ENCODE measurements around the gene CDPF1. TPM values are rescaled to one million over a fixed set of nuclear protein-coding genes. Genes with fewer than 3 reads are reported as not detected.

CDPF1 gene
- total and polyA plus RNA-seq, 11 donors: 7.4 to 13.6 (median 9.3) TPM

GRCh38 chr22:46198274-46198673, 51.8 kb downstream of the CDPF1 start:
- WGBS, 4 donors: 83 to 90% (median 88%) methylated on average over 18 of the region's 18 CpGs
- DNase-seq (no peak), ATAC-seq (no peak)
- Histone ChIP-seq H3K9me3 (no peaks in the 10 kb centered on the region), H3K27me3 (no peaks in the 10 kb centered on the region), H3K36me3 (peaks cover 0 to 45% (median 28%) of the 10 kb centered on the region in 9 donors), H3K4me1 (peaks cover 0 to 54% (median 15%) of the 10 kb centered on the region in 12 donors), H3K4me3 (no peak overlapping the region), H3K27ac (no peak overlapping the region)
- intact Hi-C loops (cut with DNase I): loop anchor here in 1 of 10 donors (5.0 kb wide), 1 partner anchor 39 kb away; no protein-coding TSS in a partner anchor
- TF ChIP-seq POLR2A (IDR thresholded peaks at IDR 0.05) (no peak), CTCF (IDR thresholded peaks at IDR 0.05) (no peak)

DNA sequence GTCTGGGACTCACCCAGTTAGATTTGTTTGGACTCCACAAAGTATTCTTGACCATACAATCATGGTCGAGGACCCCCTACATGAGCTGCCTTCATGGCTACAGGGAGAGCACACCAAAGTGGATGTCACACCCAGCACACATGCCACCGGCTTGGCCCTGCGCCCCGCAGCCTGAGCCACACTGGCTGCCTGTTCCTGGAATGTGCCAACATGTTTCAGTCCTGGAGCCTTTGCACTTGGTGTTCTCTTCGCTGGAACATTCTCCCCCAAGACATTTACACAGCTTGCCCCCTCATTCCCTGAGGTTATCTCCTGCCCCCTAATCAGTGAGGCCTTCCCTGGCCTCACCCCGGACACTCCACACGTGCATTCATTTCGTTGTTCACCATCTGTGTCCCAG, 53.8 kb downstream of the CDPF1 start:
- 42 to 58% (median 51%) methylated on average over 8 of the region's 8 CpGs for WGBS, 4 donors
- Histone ChIP-seq H3K27ac (peak overlapping the region; percentile 47 to 89 (median 70)), H3K4me3 (no peak overlapping the region), H3K36me3 (peaks cover 0 to 38% (median 31%) of the 10 kb centered on the region in 9 donors), H3K4me1 (peaks cover 0 to 51% (median 12%) of the 10 kb centered on the region in 12 donors), H3K9me3 (peaks cover 0 to 4% (median 0%) of the 10 kb centered on the region in 12 donors), H3K27me3 (no peaks in the 10 kb centered on the region)
- DNase-seq: peak; percentile 59 to 83 (median 75)
- TF ChIP-seq CTCF (IDR thresholded peaks at IDR 0.05) (no peak), POLR2A (IDR thresholded peaks at IDR 0.05) (no peak)
- ATAC-seq: peak; percentile 92 to 96 (median 94)
- intact Hi-C loops (cut with DNase I): loop anchor here in 1 of 10 donors (2.0 to 5.0 kb wide), 2 partner anchors 41 to 45 kb away; partner anchors contain the start of gene PPARA

DNA sequence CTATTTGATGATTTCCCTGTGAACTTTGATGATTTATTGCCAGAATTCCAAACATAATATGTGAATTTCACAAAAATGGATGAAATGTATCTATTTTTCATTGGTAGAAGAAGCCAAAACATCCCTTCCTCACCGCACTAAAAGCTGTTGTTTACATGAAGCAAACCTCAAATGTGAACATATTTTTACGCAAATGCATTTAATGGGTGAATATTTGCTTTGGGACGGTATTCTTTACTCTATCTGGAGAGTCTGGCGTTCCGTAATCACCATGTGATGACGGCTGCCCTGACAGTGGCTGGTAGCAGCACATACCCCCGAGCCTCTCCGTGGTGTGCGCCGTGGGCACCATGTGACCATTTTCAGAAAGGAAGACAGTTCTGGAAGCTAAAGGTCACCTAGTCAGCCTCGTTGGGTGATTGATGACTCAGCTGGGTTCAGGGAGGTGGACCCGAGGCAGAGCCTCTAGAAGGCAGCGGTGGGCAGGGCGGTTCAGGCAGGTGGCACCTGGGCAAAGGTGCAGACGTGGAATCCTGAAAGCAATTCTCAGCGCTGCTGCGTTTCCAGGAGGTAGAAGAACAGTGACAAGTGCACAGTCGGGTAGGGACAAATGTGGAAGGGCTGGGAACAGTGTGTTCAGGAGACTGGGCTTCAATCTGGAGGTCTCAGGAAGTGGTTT, 54.5 kb downstream of the CDPF1 start:
- Histone ChIP-seq H3K9me3 (peaks cover 0 to 4% (median 0%) of the 10 kb centered on the region in 12 donors), H3K4me1 (peaks cover 0 to 51% (median 12%) of the 10 kb centered on the region in 12 donors), H3K27ac (peak overlapping the region in 11 of 12 donors; percentile 44 to 89 (median 71)), H3K4me3 (no peak overlapping the region), H3K27me3 (no peaks in the 10 kb centered on the region), H3K36me3 (peaks cover 0 to 33% (median 25%) of the 10 kb centered on the region in 9 donors)
- intact Hi-C loops (cut with DNase I): loop anchor here in 1 of 10 donors (2.0 to 5.0 kb wide), 2 partner anchors 42 to 45 kb away; partner anchors contain the start of gene PPARA
- no peak for TF ChIP-seq CTCF (IDR thresholded peaks at IDR 0.05)
- no peak for TF ChIP-seq POLR2A (IDR thresholded peaks at IDR 0.05)
- 81 to 85% (median 84%) methylated on average over 18 of the region's 18 CpGs for WGBS, 4 donors
- ATAC-seq: peak; percentile 8 to 44 (median 13)
- peak in 1 of 5 donors; percentile 41 for DNase-seq

Other genes starting within 250 kb of the CDPF1 start
- 10 to 100 TPM; 51.0 to 96.4 (median 83.6) TPM for gene PPARA, start 99.8 kb downstream of the CDPF1 start, total RNA-seq
- 10 to 100 TPM; 21.1 to 60.9 TPM for gene PPARA, start 99.8 kb downstream of the CDPF1 start, polyA plus RNA-seq
- under 1 TPM in 7 of 9 donors, not detected in 2; 0.04 to 0.16 (median 0.13) TPM for gene PKDREJ, start 13.1 kb upstream of the CDPF1 start, total RNA-seq
- gene PKDREJ, start 13.1 kb upstream of the CDPF1 start, polyA plus RNA-seq: under 1 TPM; 0.03 to 0.04 TPM
- gene TTC38, start 17.7 kb upstream of the CDPF1 start, total RNA-seq: 10 to 100 TPM; 21.3 to 72.4 (median 25.3) TPM
- gene TTC38, start 17.7 kb upstream of the CDPF1 start, polyA plus RNA-seq: 10 to 100 TPM; 15.5 to 34.8 TPM
- gene GTSE1, start 46.6 kb upstream of the CDPF1 start, total RNA-seq: 1 to 10 TPM in 2 of 9 donors, under 1 TPM in 6, not detected in 1; 0.21 to 6.9 (median 0.64) TPM
- gene GTSE1, start 46.6 kb upstream of the CDPF1 start, polyA plus RNA-seq: under 1 TPM; 0.19 to 0.62 TPM
- 10 to 100 TPM; 24.3 to 43.7 (median 32.5) TPM for gene TRMU, start 85.4 kb upstream of the CDPF1 start, total RNA-seq
- gene TRMU, start 85.4 kb upstream of the CDPF1 start, polyA plus RNA-seq: 10 to 100 TPM; 47.8 to 48.7 TPM

Measured in heart left ventricle (tissue), 16 donors.